GM18868 (cell line): ENCODE measurements around the gene CENPA.
"Not testable (repeated sequence)": the region's sequence is repeated elsewhere in the genome, so short reads cannot be mapped to it uniquely, and the experiment has no call there.

Experiments
- ATAC-seq: cut with Tn5 transposase; IDR thresholded peaks from one replicate; pipeline ENCODE4 v1.9.1; 2021; ENCODE audit warnings: mild to moderate bottlenecking, moderate library complexity; ENCODE audit not compliant: unreplicated experiment

The CENPA gene

GRCh38 chr2:26786207-26787028 lies 562 bp downstream of the CENPA start:
- ATAC-seq: peak; percentile 12

- no peak for ATAC-seq
Measured at GRCh38 chr2:26792720-26793119, 6.9 kb downstream of the CENPA start.

GRCh38 chr2:26793518-26793917 lies 7.7 kb downstream of the CENPA start:
- no peak for ATAC-seq

- ATAC-seq: not testable (repeated sequence)
Measured at GRCh38 chr2:26795135-26795534, 9.3 kb downstream of the CENPA start.

GRCh38 chr2:26801328-26801727 lies 15.5 kb downstream of the CENPA start:
- no peak for ATAC-seq

GRCh38 chr2:26801796-26802195 lies 15.9 kb downstream of the CENPA start:
- no peak for ATAC-seq

- no peak for ATAC-seq
Measured at GRCh38 chr2:26805241-26805676, 19.4 kb downstream of the CENPA start.

- ATAC-seq: no peak
Measured at GRCh38 chr2:26807788-26808460, 22.1 kb downstream of the CENPA start.

- ATAC-seq: no peak
Measured at GRCh38 chr2:26809211-26809610, 23.4 kb downstream of the CENPA start.

- ATAC-seq: no peak
Measured at GRCh38 chr2:26809876-26810577, 24.2 kb downstream of the CENPA start.

GRCh38 chr2:26811261-26811660 lies 25.4 kb downstream of the CENPA start:
- no peak for ATAC-seq

GRCh38 chr2:26811791-26812694 lies 26.2 kb downstream of the CENPA start:
- ATAC-seq: no peak

- ATAC-seq: no peak
Measured at GRCh38 chr2:26812731-26813130, 26.9 kb downstream of the CENPA start.

- not testable (repeated sequence) for ATAC-seq
Measured at GRCh38 chr2:26814072-26814765, 28.4 kb downstream of the CENPA start.

- no peak for ATAC-seq
Measured at GRCh38 chr2:26816893-26817292, 31.0 kb downstream of the CENPA start.

- no peak for ATAC-seq
Measured at GRCh38 chr2:26818255-26818654, 32.4 kb downstream of the CENPA start.

GRCh38 chr2:26818972-26819371 lies 33.1 kb downstream of the CENPA start:
- no peak for ATAC-seq

- ATAC-seq: no peak
Measured at GRCh38 chr2:26820932-26821331, 35.1 kb downstream of the CENPA start.

- ATAC-seq: no peak
Measured at GRCh38 chr2:26822877-26823276, 37.0 kb downstream of the CENPA start.
